Mesenchymal stem cell (in vitro differentiated cells and primary cell): ENCODE results near the gene PSMD3.

Source experiments
- DNase-seq: peaks from one replicate; pipeline ENCODE4 v3.0.0-alpha.2; 2013
- H2AFZ ChIP-seq: one replicate; pipeline ENCODE4 v1.6.1; 2013; ENCODE audit warnings: low read depth, mild to moderate bottlenecking, control low read depth, inconsistent platforms, low read length, moderate library complexity
- H2AK5ac ChIP-seq: 2 replicates; pipeline ENCODE4 v1.6.1; 2013; ENCODE audit warnings: low read length, moderate library complexity, mild to moderate bottlenecking, inconsistent platforms; ENCODE audit not compliant: severe bottlenecking
- H2BK120ac ChIP-seq: one replicate; pipeline ENCODE4 v1.6.1; 2013; ENCODE audit warnings: low read depth, mild to moderate bottlenecking, inconsistent platforms, low read length, moderate library complexity
- H2BK12ac ChIP-seq, 2 experiments: one replicate each; pipeline ENCODE4 v1.6.1; 2013; ENCODE audit warnings: inconsistent platforms in 2 of 2, low read length in 2 of 2, mild to moderate bottlenecking in 2 of 2, moderate library complexity in 2 of 2, control low read depth in 1 of 2
- H2BK15ac ChIP-seq: one replicate; pipeline ENCODE4 v1.6.1; 2013; ENCODE audit warnings: mild to moderate bottlenecking, low read depth, inconsistent platforms; ENCODE audit not compliant: poor library complexity, severe bottlenecking
- H2BK5ac ChIP-seq: 2 replicates; pipeline ENCODE4 v1.6.1; 2013; ENCODE audit warnings: low read depth, mild to moderate bottlenecking, low read length, control low read depth, inconsistent platforms; ENCODE audit not compliant: poor library complexity, severe bottlenecking
- H3K14ac ChIP-seq, 2 experiments: one replicate each; pipeline ENCODE4 v1.6.1; 2013; ENCODE audit warnings: inconsistent platforms in 2 of 2, low read length in 2 of 2, control low read depth in 1 of 2, mild to moderate bottlenecking in 1 of 2, moderate library complexity in 1 of 2
- H3K18ac ChIP-seq, 2 experiments: one replicate each; pipeline ENCODE4 v1.6.1; 2013; ENCODE audit warnings: inconsistent platforms in 2 of 2, low read length in 2 of 2, control low read depth in 1 of 2, low read depth in 1 of 2, mild to moderate bottlenecking in 1 of 2
- H3K23ac ChIP-seq, 2 experiments: one replicate each; pipeline ENCODE4 v1.6.1; 2013; ENCODE audit warnings: inconsistent platforms in 2 of 2, low read length in 2 of 2, mild to moderate bottlenecking in 2 of 2, moderate library complexity in 2 of 2, control low read depth in 1 of 2
- H3K27ac ChIP-seq: 2 replicates; pipeline ENCODE4 v1.5.1; 2013; ENCODE audit warnings: mild to moderate bottlenecking, moderate library complexity, low read length, control low read depth, inconsistent platforms; ENCODE audit not compliant: poor library complexity, severe bottlenecking
- H3K27me3 ChIP-seq, 2 experiments: 2 replicates each; pipeline versions ENCODE4 v1.6.1 to v1.7.0; 2013; ENCODE audit warnings: low read length in 2 of 2, mild to moderate bottlenecking in 2 of 2, moderate library complexity in 2 of 2, control low read depth in 1 of 2, inconsistent platforms in 1 of 2; ENCODE audit not compliant: control insufficient read depth in 1 of 2, insufficient read depth in 1 of 2
- H3K36me3 ChIP-seq, 2 experiments: 2 replicates each; pipeline versions ENCODE4 v1.6.1 to v1.7.0; 2013; ENCODE audit warnings: low read length in 2 of 2, control low read depth in 1 of 2, inconsistent platforms in 1 of 2, low read depth in 1 of 2, mild to moderate bottlenecking in 1 of 2; ENCODE audit not compliant: insufficient read depth in 2 of 2, control insufficient read depth in 1 of 2
- H3K4ac ChIP-seq, 2 experiments: one replicate each; pipeline ENCODE4 v1.6.1; 2013; ENCODE audit warnings: inconsistent platforms in 2 of 2, low read length in 2 of 2, mild to moderate bottlenecking in 2 of 2, moderate library complexity in 2 of 2, control low read depth in 1 of 2, low read depth in 1 of 2
- H3K4me1 ChIP-seq: 2 replicates; pipeline ENCODE4 v1.6.1; 2013; ENCODE audit warnings: low read depth, low read length, control low read depth; ENCODE audit not compliant: control insufficient read depth, insufficient read depth
- H3K4me2 ChIP-seq: 2 replicates; pipeline ENCODE4 v1.6.1; 2013; ENCODE audit warnings: low read length, mild to moderate bottlenecking, inconsistent platforms; ENCODE audit not compliant: poor library complexity, severe bottlenecking
- H3K4me3 ChIP-seq, 2 experiments: 2 replicates each; pipeline versions ENCODE4 v1.5.1 to v1.7.0; 2013; ENCODE audit warnings: low read length in 2 of 2, mild to moderate bottlenecking in 2 of 2, control low read depth in 1 of 2, low read depth in 1 of 2; ENCODE audit not compliant: insufficient read depth in 1 of 2
- H3K79me1 ChIP-seq: replicated peaks from 2 replicates; pipeline ENCODE4 v1.6.1; 2013; ENCODE audit warnings: mild to moderate bottlenecking, control low read depth, low read length, inconsistent platforms; ENCODE audit not compliant: poor library complexity, severe bottlenecking
- H3K9ac ChIP-seq: 2 replicates; pipeline ENCODE4 v1.7.0; 2013; ENCODE audit warnings: mild to moderate bottlenecking, low read length, moderate library complexity
- H3K9me3 ChIP-seq: 2 replicates; pipeline ENCODE4 v1.7.0; 2013; ENCODE audit warnings: mild to moderate bottlenecking, low read length; ENCODE audit not compliant: control insufficient read depth
- H4K8ac ChIP-seq: one replicate; pipeline ENCODE4 v1.6.1; 2013; ENCODE audit warnings: inconsistent platforms, mild to moderate bottlenecking, low read length, moderate library complexity
- H4K91ac ChIP-seq: one replicate; pipeline ENCODE4 v1.6.1; 2013; ENCODE audit warnings: mild to moderate bottlenecking, low read length, inconsistent platforms
- WGBS: methylation state at CpG from one replicate; pipeline ENCODE4 v1.1.7; 2013; ENCODE audit warnings: mixed read lengths; 5-methylcytosine and 5-hydroxymethylcytosine counted together

Gene PSMD3

DNA sequence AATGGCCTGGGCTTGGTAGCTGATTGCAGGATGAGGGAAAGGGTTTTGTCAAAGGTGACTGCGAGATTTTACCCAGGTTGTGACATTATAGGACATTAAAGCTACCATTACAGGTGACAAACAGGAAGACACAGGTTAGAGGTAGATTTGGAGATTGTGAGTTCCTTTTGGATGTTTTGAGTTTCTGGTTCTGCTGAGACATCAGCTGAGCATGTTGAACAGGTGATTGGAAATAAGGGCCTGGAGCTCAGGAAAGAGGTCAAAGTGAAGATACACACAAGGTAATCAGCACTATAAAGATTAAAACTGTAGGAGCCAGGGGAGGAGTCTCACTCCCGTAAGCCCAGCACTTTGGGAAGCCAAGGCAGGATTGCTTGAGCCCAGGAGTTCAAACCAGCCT, 11.8 kb upstream of the PSMD3 start:
- Histone ChIP-seq H3K27ac (no peak overlapping the region), H2BK5ac (no peak overlapping the region), H3K18ac (no peak overlapping the region), H2BK12ac (no peak overlapping the region), H3K79me1 (no peaks in the 10 kb centered on the region), H2AFZ (no peak overlapping the region), H4K8ac (no peak overlapping the region), H3K4me3 (no peak overlapping the region), H3K9ac (no peak overlapping the region), H3K36me3 (no peaks in the 10 kb centered on the region), H3K4me2 (no peak overlapping the region), H3K27me3 (peaks cover 7 to 61% of the 10 kb centered on the region in 2 experiments), H3K4me1 (peaks cover 1% of the 10 kb centered on the region), H2BK15ac (no peak overlapping the region), H3K4ac (no peak overlapping the region), H3K9me3 (no peaks in the 10 kb centered on the region), H3K23ac (no peak overlapping the region), H4K91ac (no peak overlapping the region), H2BK120ac (no peak overlapping the region), H2AK5ac (no peak overlapping the region), H3K14ac (no peak overlapping the region)
- DNase-seq, result no peak
- WGBS, result 74% methylated on average over 2 of the region's 2 CpGs

DNA sequence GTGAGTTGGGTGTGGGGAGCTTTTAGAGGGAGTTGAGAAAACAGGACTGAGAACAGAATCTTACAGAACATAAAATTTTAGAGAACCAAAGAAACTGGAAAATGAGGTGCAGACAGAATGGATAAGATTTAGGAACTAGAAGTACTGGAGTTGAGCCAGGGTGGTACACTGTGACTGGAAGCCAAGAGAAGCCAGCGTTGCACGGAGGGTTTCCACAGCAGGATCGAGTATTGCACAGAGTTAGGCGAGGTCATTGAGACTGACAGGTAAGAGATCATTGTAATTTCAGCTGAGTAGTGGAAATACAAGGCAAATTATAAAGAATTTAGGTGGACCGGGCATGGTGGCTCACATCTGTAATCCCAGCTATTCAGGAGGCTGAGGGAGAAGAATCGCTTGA, 11.2 kb upstream of the PSMD3 start:
- no peak overlapping the region for H2BK15ac ChIP-seq
- no peak overlapping the region for H2AK5ac ChIP-seq
- H2BK5ac ChIP-seq, result no peak overlapping the region
- H3K79me1 ChIP-seq, result no peaks in the 10 kb centered on the region
- H2BK120ac ChIP-seq, result no peak overlapping the region
- H4K91ac ChIP-seq, result no peak overlapping the region
- H3K4me1 ChIP-seq, result no peaks in the 10 kb centered on the region
- no peaks in the 10 kb centered on the region for H3K9me3 ChIP-seq
- H3K27me3 ChIP-seq, result peaks cover 6 to 64% of the 10 kb centered on the region in 2 experiments
- no peak overlapping the region for H3K27ac ChIP-seq
- H3K9ac ChIP-seq, result no peak overlapping the region
- DNase-seq, result no peak
- H2BK12ac ChIP-seq, result no peak overlapping the region
- no peak overlapping the region for H3K14ac ChIP-seq
- no peak overlapping the region for H3K23ac ChIP-seq
- no peak overlapping the region for H2AFZ ChIP-seq
- H3K4me3 ChIP-seq, result no peak overlapping the region
- H3K4ac ChIP-seq, result no peak overlapping the region
- H4K8ac ChIP-seq, result no peak overlapping the region
- no peak overlapping the region for H3K18ac ChIP-seq
- no peaks in the 10 kb centered on the region for H3K36me3 ChIP-seq
- no peak overlapping the region for H3K4me2 ChIP-seq
- WGBS, result 88% methylated on average over 6 of the region's 6 CpGs

GRCh38 chr17:39970157-39970692, 10.4 kb upstream of the PSMD3 start:
- WGBS, result 73% methylated on average over 6 of the region's 7 CpGs
- Histone ChIP-seq H3K36me3 (no peaks in the 10 kb centered on the region), H3K9ac (no peak overlapping the region), H2BK120ac (no peak overlapping the region), H3K4me1 (no peaks in the 10 kb centered on the region), H2BK15ac (no peak overlapping the region), H3K27ac (no peak overlapping the region), H3K79me1 (no peaks in the 10 kb centered on the region), H4K91ac (no peak overlapping the region), H3K27me3 (peaks cover 4 to 63% of the 10 kb centered on the region in 2 experiments), H3K4me2 (no peak overlapping the region), H3K4me3 (no peak overlapping the region), H2AFZ (no peak overlapping the region), H3K18ac (no peak overlapping the region), H2AK5ac (no peak overlapping the region), H2BK5ac (no peak overlapping the region), H2BK12ac (no peak overlapping the region), H3K9me3 (no peaks in the 10 kb centered on the region), H3K4ac (no peak overlapping the region), H3K14ac (no peak overlapping the region), H4K8ac (no peak overlapping the region), H3K23ac (no peak overlapping the region)
- DNase-seq, result no peak

- Histone ChIP-seq H4K91ac (no peak overlapping the region), H3K79me1 (no peaks in the 10 kb centered on the region), H3K4me1 (no peaks in the 10 kb centered on the region), H3K27me3 (peaks cover 4 to 55% of the 10 kb centered on the region in 2 experiments), H3K4me3 (no peak overlapping the region), H3K27ac (no peak overlapping the region), H3K9me3 (no peaks in the 10 kb centered on the region), H3K18ac (no peak overlapping the region), H2BK15ac (no peak overlapping the region), H3K4ac (no peak overlapping the region), H3K9ac (no peak overlapping the region), H2AFZ (no peak overlapping the region), H3K14ac (no peak overlapping the region), H2AK5ac (no peak overlapping the region), H4K8ac (no peak overlapping the region), H2BK12ac (no peak overlapping the region), H2BK5ac (no peak overlapping the region), H3K23ac (no peak overlapping the region), H3K36me3 (no peaks in the 10 kb centered on the region), H3K4me2 (no peak overlapping the region), H2BK120ac (no peak overlapping the region)
- WGBS, result 85% methylated on average over 4 of the region's 4 CpGs
- no peak for DNase-seq
Measured at GRCh38 chr17:39971076-39971603, 9.5 kb upstream of the PSMD3 start.
